22Rv1 (cell line): ENCODE measurements around the gene ASB3.

Experiments used
- H3K27ac ChIP-seq: fragments of 450-650 bp; 2 replicates; pipeline ENCODE4 v1.5.1; 2017
- CTCF ChIP-seq: fragments of 450-650 bp; IDR thresholded peaks from 2 replicates; pipeline ENCODE4 v1.5.1; 2017; ENCODE audit warnings: mild to moderate bottlenecking
- ZFX ChIP-seq: fragments of 450-650 bp; IDR thresholded peaks from 2 replicates; pipeline ENCODE4 v1.6.1; 2017; ENCODE audit warnings: antibody characterized with exemption, borderline replicate concordance

The ASB3 gene

GRCh38 chr2:53652131-53652530 is 134.6 kb downstream of the ASB3 start:
- H3K27ac ChIP-seq = no peak overlapping the region
- TF ChIP-seq ZFX (no peak), CTCF (no peak)

GRCh38 chr2:53646788-53647187 is 140.0 kb downstream of the ASB3 start:
- TF ChIP-seq CTCF (no peak), ZFX (no peak)
- no peak overlapping the region for H3K27ac ChIP-seq

- no peak overlapping the region for H3K27ac ChIP-seq
- TF ChIP-seq ZFX (no peak), CTCF (no peak)
Observed at GRCh38 chr2:53641290-53641689, 145.5 kb downstream of the ASB3 start.

GRCh38 chr2:53640466-53640865 is 146.3 kb downstream of the ASB3 start:
- TF ChIP-seq CTCF = no peak
- no peak for TF ChIP-seq ZFX

GRCh38 chr2:53636596-53636995 is 150.2 kb downstream of the ASB3 start:
- no peak overlapping the region for H3K27ac ChIP-seq
- no peak for TF ChIP-seq ZFX
- no peak for TF ChIP-seq CTCF

More at GRCh38 chr2:53640466-53640865, 146.3 kb downstream of the ASB3 start:
- no peak overlapping the region for H3K27ac ChIP-seq

GRCh38 chr2:53636109-53636508 is 150.6 kb downstream of the ASB3 start:
- TF ChIP-seq CTCF = no peak
- no peak for TF ChIP-seq ZFX
- no peak overlapping the region for H3K27ac ChIP-seq

GRCh38 chr2:53635694-53636093 is 151.1 kb downstream of the ASB3 start:
- TF ChIP-seq ZFX = no peak
- no peak for TF ChIP-seq CTCF
- no peak overlapping the region for H3K27ac ChIP-seq
